ENCODE results near the gene VWA5B2.

VWA5B2 gene

GRCh38 chr3:184185461-184186183 is 43.8 kb upstream of the VWA5B2 start:
- H3K27ac ChIP-seq, result peak overlapping the region; percentile 71
- in situ Hi-C loops (cut with HindIII; ENCODE audit: low pct_ligation_motif_present, low sequenced_read_pairs), result no loop called here
- peaks cover 66% of the 10 kb centered on the region for H3K36me3 ChIP-seq (replicated peaks)
- peak overlapping the region; percentile 98 for H3K4me3 ChIP-seq (ENCODE audit: low read depth, low read length)
- peak; percentile 98 for DNase-seq
- no peak for TF ChIP-seq CTCF (IDR thresholded peaks at IDR 0.05; ENCODE audit: low read depth, low read length, missing control alignments)
- no peaks in the 10 kb centered on the region for H3K27me3 ChIP-seq (replicated peaks)

GRCh38 chr3:184186184-184186901 is 43.0 kb upstream of the VWA5B2 start, which contains the start of gene ABCF3:
ABCF3 (plus strand) TSS chr3:184186199; CDS start chr3:184186208, 9 bp downstream.
- DNase-seq, result no peak
- H3K27ac ChIP-seq, result peak within 1 kb of the TSS; percentile 71
- TF ChIP-seq CTCF (IDR thresholded peaks at IDR 0.05; ENCODE audit: low read depth, low read length, missing control alignments), result no peak
- peak within 1 kb of the TSS; percentile 98 for H3K4me3 ChIP-seq (ENCODE audit: low read depth, low read length)
- H3K36me3 ChIP-seq (replicated peaks), result peaks cover 66% of the 10 kb centered on the region
- no peaks in the 10 kb centered on the region for H3K27me3 ChIP-seq (replicated peaks)
- in situ Hi-C loops (cut with HindIII; ENCODE audit: low pct_ligation_motif_present, low sequenced_read_pairs), result no loop called here

- H3K27ac ChIP-seq, result peak overlapping the region; percentile 71
- TF ChIP-seq CTCF (IDR thresholded peaks at IDR 0.05; ENCODE audit: low read depth, low read length, missing control alignments), result no peak
- no peaks in the 10 kb centered on the region for H3K27me3 ChIP-seq (replicated peaks)
- in situ Hi-C loops (cut with HindIII; ENCODE audit: low pct_ligation_motif_present, low sequenced_read_pairs), result no loop called here
- no peak for DNase-seq
- peaks cover 65% of the 10 kb centered on the region for H3K36me3 ChIP-seq (replicated peaks)
- H3K4me3 ChIP-seq (ENCODE audit: low read depth, low read length), result peak overlapping the region; percentile 98
Observed at GRCh38 chr3:184186902-184187207, 42.5 kb upstream of the VWA5B2 start.

- peaks cover 65% of the 10 kb centered on the region for H3K36me3 ChIP-seq (replicated peaks)
- TF ChIP-seq CTCF (IDR thresholded peaks at IDR 0.05; ENCODE audit: low read depth, low read length, missing control alignments), result no peak
- no peaks in the 10 kb centered on the region for H3K27me3 ChIP-seq (replicated peaks)
- H3K4me3 ChIP-seq (ENCODE audit: low read depth, low read length), result no peak overlapping the region
- H3K27ac ChIP-seq, result no peak overlapping the region
- no peak for DNase-seq
- in situ Hi-C loops (cut with HindIII; ENCODE audit: low pct_ligation_motif_present, low sequenced_read_pairs), result no loop called here
Observed at GRCh38 chr3:184188080-184188479, 41.3 kb upstream of the VWA5B2 start.

- H3K27ac ChIP-seq, result no peak overlapping the region
- in situ Hi-C loops (cut with HindIII; ENCODE audit: low pct_ligation_motif_present, low sequenced_read_pairs), result no loop called here
- DNase-seq, result no peak
- peaks cover 63% of the 10 kb centered on the region for H3K36me3 ChIP-seq (replicated peaks)
- H3K27me3 ChIP-seq (replicated peaks), result no peaks in the 10 kb centered on the region
- TF ChIP-seq CTCF (IDR thresholded peaks at IDR 0.05; ENCODE audit: low read depth, low read length, missing control alignments), result no peak
- H3K4me3 ChIP-seq (ENCODE audit: low read depth, low read length), result no peak overlapping the region
Observed at GRCh38 chr3:184189421-184189820, 40.0 kb upstream of the VWA5B2 start.
